Retinal pigment epithelial cell (primary cell): ENCODE results near the gene ATP5F1E.

ENCODE experiments used
- DNase-seq: peaks from one replicate; pipeline ENCODE4 v3.0.0-alpha.2; 2010; ENCODE audit warnings: low read depth
- H3K4me3 ChIP-seq: 2 replicates; pipeline ENCODE4 v1.5.1; 2011; ENCODE audit warnings: mild to moderate bottlenecking, low read length, control low read depth, moderate library complexity
- CTCF ChIP-seq: conservative IDR thresholded peaks from 2 replicates; pipeline ENCODE4 v1.5.1; 2011; ENCODE audit warnings: low read depth, low read length, control low read depth, inconsistent platforms

ATP5F1E gene

GRCh38 chr20:59027741-59028320 is 4.3 kb downstream of the ATP5F1E start:
- TF ChIP-seq CTCF, result no peak
- DNase-seq, result no peak
- H3K4me3 ChIP-seq, result no peak overlapping the region

- no peak for DNase-seq
- no peak overlapping the region for H3K4me3 ChIP-seq
- TF ChIP-seq CTCF, result no peak
These were observed 5.0 kb downstream of the ATP5F1E start for GRCh38 chr20:59026904-59027740.

- DNase-seq, result no peak
- H3K4me3 ChIP-seq, result no peak overlapping the region
- no peak for TF ChIP-seq CTCF
These were observed 6.6 kb downstream of the ATP5F1E start for GRCh38 chr20:59025511-59025910.

GRCh38 chr20:59025086-59025485 is 7.0 kb downstream of the ATP5F1E start:
- TF ChIP-seq CTCF, result no peak
- DNase-seq, result no peak
- H3K4me3 ChIP-seq, result no peak overlapping the region

GRCh38 chr20:59024111-59024530 is 8.0 kb downstream of the ATP5F1E start:
- TF ChIP-seq CTCF, result no peak
- no peak overlapping the region for H3K4me3 ChIP-seq
- no peak for DNase-seq

- no peak for TF ChIP-seq CTCF
- H3K4me3 ChIP-seq, result no peak overlapping the region
- DNase-seq, result no peak
These were observed 8.5 kb downstream of the ATP5F1E start for GRCh38 chr20:59023616-59024015.

GRCh38 chr20:59022754-59023153 is 9.4 kb downstream of the ATP5F1E start:
- no peak overlapping the region for H3K4me3 ChIP-seq
- DNase-seq, result no peak
- no peak for TF ChIP-seq CTCF
